HG02623 (cell line): ENCODE data around the gene CAMK2N2.

Source experiments
- ATAC-seq: cut with Tn5 transposase; IDR thresholded peaks from one replicate; pipeline ENCODE4 v1.9.1; 2021; ENCODE audit warnings: moderate library complexity; ENCODE audit not compliant: unreplicated experiment

The CAMK2N2 gene

GRCh38 chr3:184223946-184224345 is 37.4 kb downstream of the CAMK2N2 start:
- ATAC-seq = no peak

GRCh38 chr3:184222521-184222920 is 38.8 kb downstream of the CAMK2N2 start:
- ATAC-seq = no peak

GRCh38 chr3:184218814-184219213 is 42.5 kb downstream of the CAMK2N2 start:
- no peak for ATAC-seq

GRCh38 chr3:184211718-184212117 is 49.6 kb downstream of the CAMK2N2 start:
- no peak for ATAC-seq

- no peak for ATAC-seq
Measured at GRCh38 chr3:184211297-184211696, 50.1 kb downstream of the CAMK2N2 start.
